ENCODE results near the gene SYNGR3.

SYNGR3 gene

DNA sequence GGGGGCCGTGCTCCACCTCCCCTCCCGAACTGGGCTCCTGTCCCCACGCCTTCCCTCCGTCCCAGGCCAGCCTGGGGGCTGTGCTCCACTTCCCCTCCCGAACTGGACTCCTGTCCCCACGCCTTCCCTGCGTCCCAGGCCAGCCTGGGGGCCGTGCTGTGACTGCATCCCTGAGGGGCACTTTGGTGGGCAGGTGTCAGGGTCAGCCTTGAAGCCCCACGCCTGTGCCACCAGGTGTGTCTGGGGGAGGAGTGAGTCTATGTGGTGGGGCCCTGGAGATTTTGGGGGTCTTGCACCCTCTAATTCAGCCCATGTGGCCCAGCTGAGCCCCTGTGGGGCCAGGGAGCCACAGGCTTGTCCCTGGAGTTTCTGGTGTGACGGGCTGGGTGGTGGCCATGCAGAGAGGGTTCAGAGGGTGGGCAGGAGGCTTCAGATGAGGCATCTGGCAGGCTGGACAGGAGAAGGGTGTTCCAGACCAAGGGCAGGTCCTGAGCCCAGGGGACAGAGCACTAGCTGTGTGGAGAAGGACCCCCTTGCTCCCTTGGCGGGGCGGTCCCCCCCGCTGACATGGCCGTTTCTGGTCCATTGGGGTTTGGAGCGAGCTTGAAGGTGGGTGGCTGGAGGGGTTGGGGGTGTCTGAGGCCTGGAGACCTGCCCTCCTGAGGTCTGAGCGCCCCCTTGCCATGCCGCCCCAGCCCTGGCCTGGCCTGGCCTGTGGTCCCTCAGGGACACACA lies 45.1 kb downstream of the SYNGR3 start:
- no peak overlapping the region for H3K27ac ChIP-seq (ENCODE audit: low read depth, low read length)

DNA sequence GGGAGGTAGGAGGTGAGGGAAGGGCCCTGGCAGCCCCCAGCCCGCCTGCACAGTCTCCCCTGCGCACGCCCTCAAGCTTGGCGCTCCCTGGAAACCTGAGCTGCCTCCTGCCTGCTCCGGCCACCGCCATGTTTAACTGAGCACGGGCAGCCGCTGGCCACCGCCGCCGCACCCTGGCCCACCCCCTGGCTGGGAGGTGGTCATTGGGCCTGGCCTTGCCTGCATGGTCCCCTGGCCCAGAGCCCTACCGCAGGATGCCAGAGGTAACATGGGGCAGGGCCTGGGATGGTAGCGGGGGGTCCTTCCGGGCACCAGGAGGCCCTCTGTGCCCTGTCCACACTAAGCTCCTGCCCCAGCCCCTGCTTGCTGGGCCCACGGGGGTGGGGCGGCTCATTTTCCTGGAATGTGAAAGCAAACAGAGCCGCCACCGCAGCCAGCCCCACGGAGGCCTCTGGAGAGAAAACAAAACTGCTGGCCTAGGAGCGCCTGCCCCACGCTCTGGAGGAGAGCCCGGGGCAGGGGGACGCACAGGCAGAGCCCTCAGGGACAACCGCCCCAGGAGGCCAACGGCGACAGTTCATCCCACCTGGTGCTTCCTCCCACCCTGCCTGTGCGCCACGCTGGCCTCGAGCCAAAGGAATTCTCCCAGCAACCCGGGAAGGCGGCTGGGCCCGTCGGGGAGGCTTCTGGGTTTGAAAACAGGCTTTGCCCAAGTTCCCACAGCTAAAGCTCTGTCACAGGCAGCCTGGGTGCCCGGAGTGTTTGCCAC lies 45.8 kb downstream of the SYNGR3 start:
- no peaks in the 10 kb centered on the region for H3K79me1 ChIP-seq (ENCODE audit: low read length)
- H3K4me1 ChIP-seq (ENCODE audit: control insufficient read depth, low read depth, low read length): no peaks in the 10 kb centered on the region
- no peak overlapping the region for H2AK5ac ChIP-seq (ENCODE audit: low read length)
- peak overlapping the region; percentile 66 for H3K23ac ChIP-seq (ENCODE audit: low read length)
- no peak overlapping the region for H3K18ac ChIP-seq (ENCODE audit: low read length)
- WGBS (ENCODE audit: extremely low coverage, insufficient coverage, low lambda C conversion rate): no CpG with 5 or more reads among the region's 34 CpGs
- H2BK5ac ChIP-seq (ENCODE audit: low read length): no peak overlapping the region
- H3K36me3 ChIP-seq (ENCODE audit: control insufficient read depth, insufficient read depth, low read length): no peaks in the 10 kb centered on the region
- H4K8ac ChIP-seq (ENCODE audit: low read depth, low read length): no peak overlapping the region
- H2BK120ac ChIP-seq (ENCODE audit: low read depth, low read length): no peak overlapping the region
- H3K9ac ChIP-seq (ENCODE audit: low read length): no peak overlapping the region
- H3K27ac ChIP-seq (ENCODE audit: low read depth, low read length): no peak overlapping the region
- H3K27me3 ChIP-seq (ENCODE audit: insufficient read depth, low read length, poor library complexity): no peaks in the 10 kb centered on the region
- no peak overlapping the region for H2BK15ac ChIP-seq (replicated peaks; ENCODE audit: low read depth)
- no peak overlapping the region for H4K5ac ChIP-seq (ENCODE audit: low read length)
- H3K79me2 ChIP-seq (ENCODE audit: control insufficient read depth, insufficient read depth, low read length): no peaks in the 10 kb centered on the region
- H3K56ac ChIP-seq (ENCODE audit: low read length): peak overlapping the region; percentile 25
- no peak overlapping the region for H3K4ac ChIP-seq (ENCODE audit: low read depth, low read length)
- H3K4me2 ChIP-seq (ENCODE audit: low read length): no peak overlapping the region
- no peak for DNase-seq
- H3K4me3 ChIP-seq (ENCODE audit: low read length): no peak overlapping the region

More for the DNA sequence above, 45.1 kb downstream of the SYNGR3 start:
- no peaks in the 10 kb centered on the region for H3K4me1 ChIP-seq (ENCODE audit: control insufficient read depth, low read depth, low read length)
- H3K4me2 ChIP-seq (ENCODE audit: low read length): no peak overlapping the region
- no CpG with 5 or more reads among the region's 17 CpGs for WGBS (ENCODE audit: extremely low coverage, insufficient coverage, low lambda C conversion rate)
- no peaks in the 10 kb centered on the region for H3K79me1 ChIP-seq (ENCODE audit: low read length)
- no peak overlapping the region for H3K18ac ChIP-seq (ENCODE audit: low read length)
- no peak overlapping the region for H3K9ac ChIP-seq (ENCODE audit: low read length)
- no peak overlapping the region for H2BK120ac ChIP-seq (ENCODE audit: low read depth, low read length)
- H3K23ac ChIP-seq (ENCODE audit: low read length): no peak overlapping the region
- no peak overlapping the region for H4K5ac ChIP-seq (ENCODE audit: low read length)
- no peak for DNase-seq
- no peak overlapping the region for H2BK5ac ChIP-seq (ENCODE audit: low read length)
- H3K56ac ChIP-seq (ENCODE audit: low read length): peak overlapping the region; percentile 25
- no peaks in the 10 kb centered on the region for H3K79me2 ChIP-seq (ENCODE audit: control insufficient read depth, insufficient read depth, low read length)
- H3K27me3 ChIP-seq (ENCODE audit: insufficient read depth, low read length, poor library complexity): no peaks in the 10 kb centered on the region
- no peak overlapping the region for H2BK15ac ChIP-seq (replicated peaks; ENCODE audit: low read depth)
- H3K4me3 ChIP-seq (ENCODE audit: low read length): no peak overlapping the region
- H4K8ac ChIP-seq (ENCODE audit: low read depth, low read length): no peak overlapping the region
- H3K36me3 ChIP-seq (ENCODE audit: control insufficient read depth, insufficient read depth, low read length): no peaks in the 10 kb centered on the region
- H2AK5ac ChIP-seq (ENCODE audit: low read length): no peak overlapping the region
- H3K4ac ChIP-seq (ENCODE audit: low read depth, low read length): no peak overlapping the region

- H2BK15ac ChIP-seq (replicated peaks; ENCODE audit: low read depth): no peak overlapping the region
- H3K4me1 ChIP-seq (ENCODE audit: control insufficient read depth, low read depth, low read length): no peaks in the 10 kb centered on the region
- H4K5ac ChIP-seq (ENCODE audit: low read length): no peak overlapping the region
- H3K4ac ChIP-seq (ENCODE audit: low read depth, low read length): no peak overlapping the region
- WGBS (ENCODE audit: extremely low coverage, insufficient coverage, low lambda C conversion rate): no CpG with 5 or more reads among the region's 47 CpGs
- no peaks in the 10 kb centered on the region for H3K79me2 ChIP-seq (ENCODE audit: control insufficient read depth, insufficient read depth, low read length)
- H2AK5ac ChIP-seq (ENCODE audit: low read length): no peak overlapping the region
- H3K18ac ChIP-seq (ENCODE audit: low read length): no peak overlapping the region
- H3K27ac ChIP-seq (ENCODE audit: low read depth, low read length): no peak overlapping the region
- DNase-seq: no peak
- H3K27me3 ChIP-seq (ENCODE audit: insufficient read depth, low read length, poor library complexity): no peaks in the 10 kb centered on the region
- no peaks in the 10 kb centered on the region for H3K79me1 ChIP-seq (ENCODE audit: low read length)
- H3K36me3 ChIP-seq (ENCODE audit: control insufficient read depth, insufficient read depth, low read length): no peaks in the 10 kb centered on the region
- H3K56ac ChIP-seq (ENCODE audit: low read length): no peak overlapping the region
- H2BK5ac ChIP-seq (ENCODE audit: low read length): no peak overlapping the region
- no peak overlapping the region for H4K8ac ChIP-seq (ENCODE audit: low read depth, low read length)
- H3K9ac ChIP-seq (ENCODE audit: low read length): no peak overlapping the region
- H3K23ac ChIP-seq (ENCODE audit: low read length): peak overlapping the region; percentile 66
- no peak overlapping the region for H3K4me3 ChIP-seq (ENCODE audit: low read length)
- H2BK120ac ChIP-seq (ENCODE audit: low read depth, low read length): no peak overlapping the region
- H3K4me2 ChIP-seq (ENCODE audit: low read length): no peak overlapping the region
Observed at GRCh38 chr16:2036200-2036966, 46.6 kb downstream of the SYNGR3 start.

- WGBS (ENCODE audit: extremely low coverage, insufficient coverage, low lambda C conversion rate): no CpG with 5 or more reads among the region's 15 CpGs
- H2BK15ac ChIP-seq (replicated peaks; ENCODE audit: low read depth): no peak overlapping the region
- no peak overlapping the region for H2BK5ac ChIP-seq (ENCODE audit: low read length)
- H3K23ac ChIP-seq (ENCODE audit: low read length): no peak overlapping the region
- H4K8ac ChIP-seq (ENCODE audit: low read depth, low read length): no peak overlapping the region
- H3K27ac ChIP-seq (ENCODE audit: low read depth, low read length): no peak overlapping the region
- no peaks in the 10 kb centered on the region for H3K4me1 ChIP-seq (ENCODE audit: control insufficient read depth, low read depth, low read length)
- H3K4me2 ChIP-seq (ENCODE audit: low read length): no peak overlapping the region
- no peaks in the 10 kb centered on the region for H3K79me2 ChIP-seq (ENCODE audit: control insufficient read depth, insufficient read depth, low read length)
- no peak overlapping the region for H2BK120ac ChIP-seq (ENCODE audit: low read depth, low read length)
- no peak for DNase-seq
- H3K4ac ChIP-seq (ENCODE audit: low read depth, low read length): no peak overlapping the region
- H3K36me3 ChIP-seq (ENCODE audit: control insufficient read depth, insufficient read depth, low read length): no peaks in the 10 kb centered on the region
- no peak overlapping the region for H3K56ac ChIP-seq (ENCODE audit: low read length)
- H4K5ac ChIP-seq (ENCODE audit: low read length): no peak overlapping the region
- H3K27me3 ChIP-seq (ENCODE audit: insufficient read depth, low read length, poor library complexity): no peaks in the 10 kb centered on the region
- H3K18ac ChIP-seq (ENCODE audit: low read length): no peak overlapping the region
- H2AK5ac ChIP-seq (ENCODE audit: low read length): no peak overlapping the region
- no peak overlapping the region for H3K4me3 ChIP-seq (ENCODE audit: low read length)
- H3K9ac ChIP-seq (ENCODE audit: low read length): no peak overlapping the region
- no peaks in the 10 kb centered on the region for H3K79me1 ChIP-seq (ENCODE audit: low read length)
Observed at GRCh38 chr16:2037115-2037514, 47.3 kb downstream of the SYNGR3 start.

DNA sequence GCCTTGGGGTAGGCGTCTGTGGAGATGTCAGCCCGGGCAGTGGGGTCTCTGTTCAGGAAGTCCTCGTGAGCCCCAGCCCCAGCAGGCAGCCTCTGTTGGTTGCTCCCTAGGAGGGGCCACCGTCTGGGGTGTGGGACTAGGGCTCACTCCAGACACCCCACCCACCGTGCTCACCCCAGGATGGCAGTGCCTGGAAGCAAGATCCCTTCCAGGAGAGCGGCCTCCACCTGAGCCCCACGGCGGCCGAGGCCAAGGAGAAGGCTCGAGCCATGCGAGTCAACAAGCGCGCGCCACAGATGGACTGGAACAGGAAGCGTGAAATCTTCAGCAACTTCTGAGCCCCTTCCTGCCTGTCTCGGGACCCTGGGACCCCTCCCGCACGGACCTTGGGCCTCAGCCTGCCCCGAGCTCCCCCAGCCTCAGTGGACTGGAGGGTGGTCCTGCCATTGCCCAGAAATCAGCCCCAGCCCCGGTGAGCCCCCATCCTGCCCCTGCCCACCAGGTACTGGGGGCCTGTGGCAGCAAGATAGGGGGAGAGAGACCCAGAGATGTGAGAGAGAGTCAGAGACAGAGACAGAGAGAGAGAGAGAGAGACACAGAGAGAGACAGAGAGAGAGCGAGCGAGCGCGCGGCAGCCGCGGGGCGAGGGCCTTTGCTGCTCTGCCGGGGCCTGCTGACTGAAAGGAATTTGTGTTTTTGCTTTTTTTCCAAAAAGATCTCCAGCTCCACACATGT lies 48.0 kb downstream of the SYNGR3 start:
- Histone ChIP-seq H3K4me1 (ENCODE audit: control insufficient read depth, low read depth, low read length) (no peaks in the 10 kb centered on the region), H3K27me3 (ENCODE audit: insufficient read depth, low read length, poor library complexity) (no peaks in the 10 kb centered on the region), H3K27ac (ENCODE audit: low read depth, low read length) (no peak overlapping the region), H3K9ac (ENCODE audit: low read length) (no peak overlapping the region), H3K36me3 (ENCODE audit: control insufficient read depth, insufficient read depth, low read length) (no peaks in the 10 kb centered on the region), H3K23ac (ENCODE audit: low read length) (no peak overlapping the region), H3K79me1 (ENCODE audit: low read length) (no peaks in the 10 kb centered on the region), H3K56ac (ENCODE audit: low read length) (no peak overlapping the region), H3K4me3 (ENCODE audit: low read length) (no peak overlapping the region), H3K18ac (ENCODE audit: low read length) (no peak overlapping the region), H3K4ac (ENCODE audit: low read depth, low read length) (no peak overlapping the region), H2BK15ac (replicated peaks; ENCODE audit: low read depth) (no peak overlapping the region), H4K5ac (ENCODE audit: low read length) (no peak overlapping the region), H4K8ac (ENCODE audit: low read depth, low read length) (no peak overlapping the region), H2AK5ac (ENCODE audit: low read length) (no peak overlapping the region), H2BK5ac (ENCODE audit: low read length) (no peak overlapping the region), H3K4me2 (ENCODE audit: low read length) (no peak overlapping the region), H2BK120ac (ENCODE audit: low read depth, low read length) (no peak overlapping the region), H3K79me2 (ENCODE audit: control insufficient read depth, insufficient read depth, low read length) (no peaks in the 10 kb centered on the region)
- no peak for DNase-seq
- WGBS (ENCODE audit: extremely low coverage, insufficient coverage, low lambda C conversion rate): no CpG with 5 or more reads among the region's 29 CpGs

Data from mesendoderm (in vitro differentiated cells).